Activated naive CD4-positive, alpha-beta T cell treated with anti-CD3 and anti-CD28 coated beads, Interleukin-2, amount 50 U/mL, for 24 hours (primary cell): ENCODE measurements around the gene ZFP62.
"Not testable (repeated sequence)": the region's sequence is repeated elsewhere in the genome, so short reads cannot be mapped to it uniquely, and the experiment has no call there.

ENCODE experiments used
- H3K27ac Mint-ChIP-seq: one replicate; pipeline ENCODE4 v1.8.0; 2021; ENCODE audit warnings: mild to moderate bottlenecking, mixed read lengths
- H3K27me3 Mint-ChIP-seq: one replicate; pipeline ENCODE4 v1.8.0; 2021; ENCODE audit warnings: mixed read lengths
- H3K36me3 Mint-ChIP-seq: one replicate; pipeline ENCODE4 v1.8.0; 2021; ENCODE audit warnings: mixed read lengths
- H3K4me1 Mint-ChIP-seq: one replicate; pipeline ENCODE4 v1.8.0; 2021; ENCODE audit warnings: mixed read lengths
- H3K4me3 Mint-ChIP-seq: one replicate; pipeline ENCODE4 v1.8.0; 2021; ENCODE audit warnings: mild to moderate bottlenecking, mixed read lengths
- H3K9me3 Mint-ChIP-seq: one replicate; pipeline ENCODE4 v1.8.0; 2021; ENCODE audit warnings: mixed read lengths

ZFP62 gene

DNA sequence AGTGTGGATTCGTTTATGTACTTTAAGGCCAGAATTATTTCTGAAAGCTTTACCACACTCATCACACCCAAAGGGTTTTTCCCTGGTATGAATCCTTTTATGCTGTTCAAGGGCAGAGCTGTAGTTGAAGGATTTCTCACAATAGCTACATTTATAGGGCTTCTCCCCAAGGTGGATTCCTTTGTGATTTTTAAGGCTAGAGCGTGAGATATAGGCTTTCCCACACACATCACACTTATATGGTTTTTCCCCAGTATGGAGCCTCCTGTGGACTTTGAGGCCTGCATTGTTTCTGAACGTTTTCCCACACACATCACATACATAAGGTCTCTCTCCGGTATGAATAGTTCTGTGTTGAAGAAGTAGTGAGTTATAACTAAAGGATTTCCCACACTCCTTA lies 11.2 kb downstream of the ZFP62 start:
- Mint-ChIP-seq H3K27me3 (no peaks in the 10 kb centered on the region), H3K4me3 (no peak overlapping the region), H3K36me3 (peaks cover 63% of the 10 kb centered on the region), H3K4me1 (peaks cover 29% of the 10 kb centered on the region), H3K27ac (no peak overlapping the region), H3K9me3 (peaks cover 11% of the 10 kb centered on the region)

DNA sequence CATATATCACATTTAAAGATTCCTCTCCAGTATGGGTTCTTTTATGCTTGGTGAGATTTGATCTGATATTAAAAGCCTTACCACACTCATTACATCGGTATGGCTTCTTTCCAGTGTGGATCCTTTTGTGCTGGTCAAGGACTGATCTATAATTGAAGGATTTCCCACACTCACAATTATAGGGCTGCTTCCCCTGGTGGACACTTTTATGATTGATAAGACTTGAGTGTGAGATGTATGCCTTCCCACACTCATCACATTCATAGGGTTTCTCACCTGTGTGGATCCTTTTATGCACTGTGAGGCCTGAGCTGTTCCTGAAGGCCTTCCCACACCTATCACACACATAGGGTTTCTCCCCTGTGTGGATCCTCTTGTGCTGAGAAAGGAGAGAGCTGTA lies 12.2 kb downstream of the ZFP62 start:
- peaks cover 61% of the 10 kb centered on the region for H3K36me3 Mint-ChIP-seq
- H3K9me3 Mint-ChIP-seq, result peaks cover 11% of the 10 kb centered on the region
- H3K27ac Mint-ChIP-seq, result no peak overlapping the region
- no peak overlapping the region for H3K4me3 Mint-ChIP-seq
- H3K27me3 Mint-ChIP-seq, result no peaks in the 10 kb centered on the region
- peaks cover 19% of the 10 kb centered on the region for H3K4me1 Mint-ChIP-seq

DNA sequence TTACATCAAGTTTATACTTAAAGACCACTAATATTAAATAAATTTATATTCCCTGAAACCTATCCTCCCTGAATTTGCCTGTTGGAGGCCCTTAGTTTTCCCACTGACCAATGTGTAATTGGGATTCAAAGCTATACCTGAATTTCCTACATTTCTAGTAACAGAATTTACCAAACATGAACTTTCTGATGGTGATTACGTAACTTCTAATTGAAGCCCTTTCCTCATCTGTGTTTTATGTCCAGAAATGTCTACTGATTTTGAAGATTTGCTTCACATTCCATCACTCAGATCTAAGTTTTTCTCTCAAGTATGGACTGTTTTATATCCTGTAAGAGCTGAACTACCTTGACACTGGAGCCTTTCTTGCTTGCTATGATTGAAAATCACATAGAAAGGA lies 12.8 kb downstream of the ZFP62 start:
- H3K9me3 Mint-ChIP-seq, result peaks cover 11% of the 10 kb centered on the region
- H3K4me3 Mint-ChIP-seq, result no peak overlapping the region
- H3K4me1 Mint-ChIP-seq, result peaks cover 13% of the 10 kb centered on the region
- no peaks in the 10 kb centered on the region for H3K27me3 Mint-ChIP-seq
- peaks cover 61% of the 10 kb centered on the region for H3K36me3 Mint-ChIP-seq
- no peak overlapping the region for H3K27ac Mint-ChIP-seq

DNA sequence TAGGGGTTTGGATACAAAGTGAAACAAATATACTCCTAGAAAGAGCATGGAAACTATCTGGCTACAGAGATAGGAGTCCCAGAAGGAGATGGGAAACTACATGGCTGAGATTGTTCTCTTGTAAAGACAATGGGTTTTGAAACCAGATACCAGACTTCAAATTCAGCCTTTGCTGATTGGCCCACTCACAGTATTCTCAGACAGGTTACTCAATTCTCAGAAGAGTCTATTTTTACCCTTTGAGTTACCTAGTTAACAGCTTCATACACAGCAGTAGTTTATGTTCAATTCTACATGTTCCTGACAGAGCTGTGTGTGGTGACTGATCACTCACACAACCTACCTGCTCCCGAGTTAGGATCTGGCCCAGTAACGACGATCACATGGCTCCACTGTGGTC lies 14.1 kb downstream of the ZFP62 start:
- peaks cover 11% of the 10 kb centered on the region for H3K9me3 Mint-ChIP-seq

DNA sequence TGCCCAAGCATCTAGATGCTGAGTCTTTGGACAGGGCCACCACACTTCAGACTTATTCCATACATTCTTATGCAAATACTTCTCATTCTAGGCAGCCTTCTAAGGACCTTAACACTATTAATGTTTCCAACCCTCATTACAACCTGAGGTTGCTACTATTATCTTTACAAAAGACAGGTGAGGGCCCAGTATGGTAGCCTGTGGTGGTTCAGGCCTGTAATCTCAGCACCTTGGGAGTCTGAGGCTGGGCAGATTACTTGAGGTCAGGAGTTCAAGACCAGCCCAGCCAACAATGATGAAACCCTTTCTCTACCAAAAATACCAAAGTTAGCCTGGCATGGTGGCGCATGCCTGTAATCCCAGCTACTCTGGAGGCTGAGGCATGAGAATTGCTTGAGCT lies 16.2 kb downstream of the ZFP62 start:
- Mint-ChIP-seq H3K4me3 (no peak overlapping the region), H3K4me1 (no peaks in the 10 kb centered on the region), H3K9me3 (no peaks in the 10 kb centered on the region), H3K36me3 (peaks cover 36% of the 10 kb centered on the region), H3K27ac (no peak overlapping the region), H3K27me3 (no peaks in the 10 kb centered on the region)

More for the DNA sequence above, 14.1 kb downstream of the ZFP62 start:
- Mint-ChIP-seq H3K4me3 (no peak overlapping the region), H3K4me1 (peaks cover 4% of the 10 kb centered on the region), H3K27ac (no peak overlapping the region), H3K27me3 (no peaks in the 10 kb centered on the region), H3K36me3 (peaks cover 53% of the 10 kb centered on the region)

DNA sequence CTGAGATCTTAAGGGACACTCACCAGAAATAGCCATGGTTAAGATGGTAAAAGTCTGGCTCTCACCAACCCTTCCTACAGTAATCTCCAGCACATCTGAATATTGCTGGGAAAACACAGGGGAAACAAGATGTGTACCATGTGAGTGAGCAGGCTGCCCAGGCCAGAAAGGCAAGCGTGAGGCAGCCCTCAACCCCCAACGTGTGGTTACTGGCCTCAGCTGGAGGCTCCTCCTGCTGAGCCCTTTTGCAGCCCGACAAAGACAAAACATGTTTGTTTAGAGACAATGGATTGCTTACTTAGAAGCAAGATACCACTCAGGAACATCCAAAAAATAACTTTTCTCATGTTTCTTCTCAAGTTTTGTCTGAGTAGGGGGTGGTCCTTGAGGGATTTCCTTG lies 16.6 kb downstream of the ZFP62 start:
- H3K4me1 Mint-ChIP-seq, result no peaks in the 10 kb centered on the region
- H3K9me3 Mint-ChIP-seq, result no peaks in the 10 kb centered on the region
- no peak overlapping the region for H3K4me3 Mint-ChIP-seq
- H3K27ac Mint-ChIP-seq, result no peak overlapping the region
- H3K36me3 Mint-ChIP-seq, result peaks cover 33% of the 10 kb centered on the region
- no peaks in the 10 kb centered on the region for H3K27me3 Mint-ChIP-seq

DNA sequence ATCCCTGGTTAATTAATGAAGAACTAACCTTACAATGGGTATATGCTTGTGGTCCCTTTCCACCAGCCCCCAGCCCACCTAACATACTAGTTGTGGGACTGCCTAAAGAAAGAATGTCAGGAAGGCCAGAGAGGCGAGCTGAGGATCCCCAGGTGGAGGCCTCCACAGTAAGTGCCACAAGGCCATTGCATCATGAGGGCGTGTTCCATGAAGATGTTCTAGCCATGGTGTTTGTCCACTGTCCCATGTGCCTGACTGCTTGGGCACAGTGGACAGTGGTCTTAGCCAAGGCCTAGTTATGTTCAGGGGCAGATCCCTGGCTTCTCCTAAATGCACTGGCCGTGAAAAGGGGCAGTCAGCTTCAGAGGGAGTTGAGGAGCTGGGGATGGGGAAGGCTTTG lies 21.1 kb downstream of the ZFP62 start:
- Mint-ChIP-seq H3K4me1 (peaks cover 13% of the 10 kb centered on the region), H3K9me3 (no peaks in the 10 kb centered on the region), H3K27ac (no peak overlapping the region), H3K36me3 (peaks cover 6% of the 10 kb centered on the region), H3K4me3 (no peak overlapping the region), H3K27me3 (no peaks in the 10 kb centered on the region)

DNA sequence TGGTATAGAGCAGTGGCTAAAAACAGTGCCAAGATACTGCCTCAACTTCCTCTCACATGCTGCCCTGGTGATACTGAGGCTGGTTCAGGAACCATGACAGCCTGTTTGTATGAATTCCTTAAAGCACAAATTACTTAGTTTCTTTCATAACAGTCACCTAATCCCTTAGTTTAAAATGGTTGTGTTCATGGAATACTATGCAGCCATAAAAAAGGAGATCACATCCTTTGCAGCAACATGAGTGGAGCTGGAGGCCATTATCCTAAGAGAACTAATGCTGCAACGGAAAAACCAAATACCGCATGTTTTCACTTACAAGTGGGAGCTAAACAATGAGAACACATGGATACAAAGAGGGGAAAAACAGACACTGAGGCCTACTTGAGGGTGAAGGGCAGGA lies 21.8 kb downstream of the ZFP62 start:
- Mint-ChIP-seq H3K4me1 (peaks cover 20% of the 10 kb centered on the region), H3K36me3 (peaks cover 12% of the 10 kb centered on the region), H3K27me3 (no peaks in the 10 kb centered on the region), H3K9me3 (no peaks in the 10 kb centered on the region), H3K4me3 (no peak overlapping the region), H3K27ac (no peak overlapping the region)

DNA sequence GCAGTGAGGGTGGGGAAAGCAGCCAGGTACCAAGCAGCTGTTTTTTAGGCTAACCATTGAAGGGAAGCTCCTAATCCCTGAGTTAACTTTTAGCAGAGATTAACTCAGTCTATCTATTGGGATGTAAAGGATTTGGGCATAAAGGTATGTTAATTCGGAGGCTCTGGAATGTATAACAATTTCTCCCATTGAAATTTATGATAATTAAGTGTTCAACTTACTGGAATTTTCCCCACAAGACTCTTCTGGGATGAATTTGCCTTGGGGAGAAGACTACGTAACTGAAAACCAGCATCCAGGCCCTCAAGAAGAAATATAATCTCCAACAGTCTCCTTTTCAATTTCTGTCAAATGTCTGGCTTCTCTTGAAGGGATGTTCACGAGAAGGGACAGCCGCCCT lies 23.6 kb downstream of the ZFP62 start:
- peaks cover 31% of the 10 kb centered on the region for H3K4me1 Mint-ChIP-seq
- H3K27me3 Mint-ChIP-seq, result no peaks in the 10 kb centered on the region
- no peak overlapping the region for H3K27ac Mint-ChIP-seq
- peaks cover 12% of the 10 kb centered on the region for H3K36me3 Mint-ChIP-seq
- H3K4me3 Mint-ChIP-seq, result no peak overlapping the region
- H3K9me3 Mint-ChIP-seq, result no peaks in the 10 kb centered on the region

DNA sequence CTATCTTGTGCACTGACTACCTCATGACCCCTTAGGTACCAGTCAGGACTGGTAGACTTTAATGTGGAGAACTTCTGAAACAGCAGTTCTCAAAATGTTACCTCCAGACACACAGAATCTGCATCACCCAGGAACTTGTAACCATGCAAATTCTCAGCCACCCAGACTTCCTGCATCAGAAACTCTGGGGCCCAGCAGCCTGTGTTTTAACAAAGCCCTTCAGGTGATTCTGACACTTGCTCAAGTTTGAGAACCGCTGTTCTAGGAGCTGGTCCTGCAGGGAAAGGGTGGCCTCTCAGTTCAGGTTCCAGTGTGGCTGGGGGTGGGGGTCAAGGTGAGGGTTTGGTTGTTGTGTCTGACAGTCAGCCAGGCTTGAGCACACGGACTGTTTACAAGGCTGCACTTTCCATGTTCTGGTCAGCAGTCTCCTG lies 28.4 kb downstream of the ZFP62 start:
- Mint-ChIP-seq H3K4me1 (peaks cover 63% of the 10 kb centered on the region), H3K27ac (peak overlapping the region; percentile 99), H3K27me3 (no peaks in the 10 kb centered on the region), H3K36me3 (peaks cover 18% of the 10 kb centered on the region), H3K9me3 (no peaks in the 10 kb centered on the region), H3K4me3 (peak overlapping the region; percentile 99)

DNA sequence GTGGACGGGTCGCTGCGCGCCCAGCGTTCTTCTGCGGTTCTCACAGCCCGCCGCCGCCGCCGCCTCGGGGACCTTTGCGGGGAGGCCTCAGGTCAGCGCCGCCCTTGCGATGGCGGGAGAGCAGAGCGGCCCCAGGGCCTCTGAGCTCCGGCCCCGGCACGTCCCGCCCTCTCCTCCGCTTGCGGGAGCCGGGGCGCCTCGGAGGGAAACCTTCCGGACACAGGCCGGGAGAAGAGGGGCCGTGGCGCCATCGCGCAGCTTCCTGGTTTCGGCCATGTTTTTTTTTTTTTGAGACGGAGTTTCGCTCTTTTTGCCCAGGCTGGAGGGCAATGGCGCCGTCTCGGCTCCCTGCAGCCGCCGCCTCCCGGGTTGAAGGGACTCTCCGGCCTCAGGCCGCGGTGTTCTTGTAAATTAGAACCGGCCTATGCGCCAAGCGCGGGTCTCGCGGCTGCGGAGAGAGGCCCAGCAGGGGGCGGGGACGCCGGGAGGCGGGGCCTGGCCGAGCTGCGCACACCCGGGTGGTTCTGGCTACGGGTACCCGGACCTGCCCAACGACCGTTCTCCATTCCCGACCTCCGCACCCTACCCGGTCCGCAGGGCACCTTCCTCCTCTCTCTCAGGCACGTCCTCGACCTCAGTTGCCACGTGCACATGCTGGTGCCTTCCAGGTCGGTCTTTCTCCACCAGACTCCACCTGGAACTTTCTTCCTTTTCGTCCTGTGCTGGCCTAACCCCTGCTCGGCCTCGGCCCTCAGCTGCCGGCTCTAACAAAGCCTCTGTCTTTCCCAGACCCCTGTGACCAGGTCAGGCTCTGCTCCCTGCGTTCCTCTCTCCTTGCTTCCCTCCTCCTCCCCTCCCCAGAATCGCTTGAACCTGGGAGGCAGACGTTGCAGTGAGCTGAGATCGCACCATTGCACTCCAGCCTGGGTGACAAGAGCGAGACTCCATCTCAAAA lies 29.7 kb downstream of the ZFP62 start:
- Mint-ChIP-seq H3K27me3 (no peaks in the 10 kb centered on the region), H3K4me1 (peaks cover 61% of the 10 kb centered on the region), H3K4me3 (peak overlapping the region; percentile 99), H3K27ac (peak overlapping the region; percentile 99), H3K36me3 (peaks cover 19% of the 10 kb centered on the region), H3K9me3 (no peaks in the 10 kb centered on the region)

DNA sequence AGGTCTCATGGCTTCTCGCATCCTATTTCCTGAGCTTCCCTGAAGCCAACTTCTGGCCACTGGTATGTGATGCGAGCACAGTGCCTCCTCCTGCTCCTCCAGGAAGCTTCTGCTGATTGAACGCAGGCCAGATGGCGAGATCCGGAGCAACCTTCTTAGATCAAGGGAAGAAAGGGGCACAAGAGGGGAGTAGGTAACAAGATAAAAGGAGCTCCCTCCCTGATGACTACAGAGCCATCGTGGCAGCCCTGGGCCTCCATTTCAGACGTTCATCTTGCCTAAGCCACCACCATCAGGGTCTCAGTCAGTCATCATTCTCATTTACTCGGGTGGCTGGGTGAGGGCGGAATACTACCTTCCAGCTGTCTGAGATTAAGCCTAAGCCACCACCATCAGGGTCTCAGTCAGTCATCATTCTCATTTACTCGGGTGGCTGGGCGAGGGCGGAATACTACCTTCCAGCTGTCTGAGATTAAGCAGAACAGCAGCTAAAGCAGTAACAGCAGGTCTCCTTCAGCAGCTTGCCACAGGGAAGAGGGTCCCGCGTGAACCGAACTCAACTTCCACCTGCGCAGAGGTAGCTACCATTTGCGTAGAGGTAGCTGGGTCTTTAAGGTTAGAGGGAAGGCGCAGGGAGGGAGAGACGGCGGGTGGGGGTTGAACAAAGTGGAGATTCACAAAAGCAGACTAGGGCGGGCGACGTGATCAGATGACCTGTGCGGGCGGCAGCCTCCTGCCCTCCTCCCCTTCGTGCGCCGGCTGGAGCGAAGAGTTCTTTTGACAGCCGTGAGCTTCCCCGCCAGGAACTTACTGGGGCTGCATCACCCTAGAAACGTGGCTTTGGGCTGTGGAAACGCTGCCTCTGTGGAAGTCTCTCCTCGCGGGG lies 30.6 kb downstream of the ZFP62 start:
- peak overlapping the region; percentile 99 for H3K4me3 Mint-ChIP-seq
- peaks cover 17% of the 10 kb centered on the region for H3K36me3 Mint-ChIP-seq
- no peaks in the 10 kb centered on the region for H3K27me3 Mint-ChIP-seq

DNA sequence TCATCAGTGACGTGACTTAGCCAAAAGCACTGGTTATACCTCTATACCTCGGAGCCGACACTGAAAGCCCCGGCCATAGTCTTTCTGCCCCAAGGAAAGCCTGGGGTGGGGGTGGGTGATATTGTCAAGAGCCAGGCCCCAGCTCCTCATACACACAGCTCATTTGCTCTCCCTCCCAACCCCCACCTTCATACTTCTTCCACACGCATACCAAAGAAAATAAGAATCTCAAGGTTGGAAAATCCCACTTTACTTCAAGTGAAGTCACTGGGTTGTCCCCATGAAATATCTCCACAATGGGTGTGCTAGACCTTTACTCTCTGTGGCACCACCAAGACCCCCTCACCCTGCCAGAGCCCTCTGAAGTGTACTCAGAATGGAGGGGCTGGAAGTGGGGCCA lies 31.4 kb downstream of the ZFP62 start:
- Mint-ChIP-seq H3K36me3 (peaks cover 16% of the 10 kb centered on the region), H3K4me3 (peak overlapping the region; percentile 99), H3K27me3 (no peaks in the 10 kb centered on the region), H3K9me3 (no peaks in the 10 kb centered on the region), H3K27ac (peak overlapping the region; percentile 99), H3K4me1 (peaks cover 66% of the 10 kb centered on the region)

More for the DNA sequence above, 30.6 kb downstream of the ZFP62 start:
- peaks cover 65% of the 10 kb centered on the region for H3K4me1 Mint-ChIP-seq
- no peaks in the 10 kb centered on the region for H3K9me3 Mint-ChIP-seq
- peak overlapping the region; percentile 99 for H3K27ac Mint-ChIP-seq

DNA sequence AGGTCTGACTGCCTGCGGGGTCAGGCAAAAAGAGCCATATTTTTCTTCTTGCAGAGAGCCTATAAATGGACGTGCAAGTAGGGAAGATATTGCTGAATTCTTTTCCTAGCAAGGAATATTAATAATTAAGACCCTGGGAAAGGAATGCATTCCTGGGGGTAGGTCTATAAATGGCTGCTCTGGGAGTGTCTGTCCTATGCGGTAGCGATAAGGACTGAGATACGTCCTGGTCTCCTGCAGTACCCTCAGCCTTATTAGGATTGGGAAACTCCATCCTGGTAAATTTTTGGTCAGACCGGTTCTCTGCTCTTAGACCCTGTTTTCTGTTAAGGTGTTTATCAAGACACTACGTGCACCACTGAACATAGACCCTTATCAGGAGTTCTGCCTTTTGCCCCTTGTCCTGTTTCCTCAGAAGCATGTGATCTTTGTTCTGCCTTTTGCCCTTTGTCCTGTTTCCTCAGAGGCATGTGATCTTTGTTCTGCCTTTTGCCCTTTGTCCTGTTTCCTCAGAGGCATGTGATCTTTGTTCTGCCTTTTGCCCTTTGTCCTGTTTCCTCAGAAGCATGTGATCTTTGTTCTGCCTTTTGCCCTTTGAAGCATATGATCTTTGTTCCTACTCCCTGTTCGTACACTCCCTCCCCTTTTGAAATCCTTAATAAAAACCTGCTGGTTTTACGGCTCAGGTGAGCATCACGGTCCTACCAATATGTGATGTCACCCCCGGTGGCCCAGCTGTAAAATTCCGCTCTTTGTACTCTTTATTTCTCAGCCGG lies 32.1 kb downstream of the ZFP62 start:
- H3K4me3 Mint-ChIP-seq, result peak overlapping the region; percentile 57
- H3K4me1 Mint-ChIP-seq, result peaks cover 66% of the 10 kb centered on the region

DNA sequence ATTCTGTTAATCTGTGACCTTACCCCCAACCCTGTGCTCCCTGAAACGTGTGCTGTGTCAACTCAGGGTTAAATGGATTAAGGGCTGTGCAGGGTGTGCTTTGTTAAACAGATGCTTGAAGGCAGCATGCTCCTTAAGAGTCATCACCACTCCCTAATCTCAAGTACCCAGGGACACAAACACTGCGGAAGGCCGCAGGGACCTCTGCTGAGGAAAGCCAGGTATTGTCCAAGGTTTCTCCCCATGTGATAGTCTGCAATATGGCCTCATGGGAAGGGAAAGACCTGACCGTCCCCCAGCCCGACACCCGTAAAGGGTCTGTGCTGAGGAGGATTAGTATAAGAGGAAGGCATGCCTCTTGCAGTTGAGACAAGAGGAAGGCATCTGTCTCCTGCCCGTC lies 33.7 kb downstream of the ZFP62 start:
- not testable (repeated sequence) for H3K9me3 Mint-ChIP-seq, H3K27me3 Mint-ChIP-seq, H3K4me3 Mint-ChIP-seq, H3K27ac Mint-ChIP-seq
- Mint-ChIP-seq H3K36me3 (peaks cover 11% of the 10 kb centered on the region), H3K4me1 (peaks cover 62% of the 10 kb centered on the region)

More for the DNA sequence above, 32.1 kb downstream of the ZFP62 start:
- peaks cover 11% of the 10 kb centered on the region for H3K36me3 Mint-ChIP-seq
- H3K27ac Mint-ChIP-seq, result peak overlapping the region; percentile 92
- not testable (repeated sequence) for H3K27me3 Mint-ChIP-seq, H3K9me3 Mint-ChIP-seq
